ENCODE data around the gene ZSCAN16. TPM values are rescaled to one million over a fixed set of nuclear protein-coding genes. Genes with fewer than 3 reads are reported as not detected.

The ZSCAN16 gene
- total and polyA plus RNA-seq, 10 of the 15 experiments (the other 5 are each of a cell fraction or from before 2014, with no cell fraction given), result 4.6 to 13.8 (median 10.3) TPM

DNA sequence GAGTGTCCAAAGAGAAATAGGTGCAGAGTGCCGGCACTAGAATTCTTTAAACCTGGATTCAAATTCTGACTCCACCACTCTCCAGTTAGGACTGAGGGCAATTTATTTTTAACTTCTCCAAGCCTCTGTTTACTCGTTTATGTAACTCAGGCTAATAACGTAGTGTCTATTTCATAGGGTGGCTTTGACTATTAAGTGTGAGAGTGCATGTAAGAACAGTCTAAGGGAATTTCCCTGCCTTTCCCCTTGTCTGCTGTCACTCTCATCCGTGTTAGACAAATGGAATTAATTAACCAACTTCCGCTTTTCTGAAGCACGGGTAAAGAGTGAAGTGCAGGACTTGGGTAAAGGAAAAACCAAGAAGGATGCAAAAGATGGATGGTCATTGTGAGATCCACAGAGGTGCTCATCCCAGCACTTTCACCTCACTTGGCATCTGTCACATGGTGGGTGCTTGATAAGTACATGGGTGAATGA is 13.1 kb downstream of the ZSCAN16 start (continued):
- TF ChIP-seq, protein P1, sequence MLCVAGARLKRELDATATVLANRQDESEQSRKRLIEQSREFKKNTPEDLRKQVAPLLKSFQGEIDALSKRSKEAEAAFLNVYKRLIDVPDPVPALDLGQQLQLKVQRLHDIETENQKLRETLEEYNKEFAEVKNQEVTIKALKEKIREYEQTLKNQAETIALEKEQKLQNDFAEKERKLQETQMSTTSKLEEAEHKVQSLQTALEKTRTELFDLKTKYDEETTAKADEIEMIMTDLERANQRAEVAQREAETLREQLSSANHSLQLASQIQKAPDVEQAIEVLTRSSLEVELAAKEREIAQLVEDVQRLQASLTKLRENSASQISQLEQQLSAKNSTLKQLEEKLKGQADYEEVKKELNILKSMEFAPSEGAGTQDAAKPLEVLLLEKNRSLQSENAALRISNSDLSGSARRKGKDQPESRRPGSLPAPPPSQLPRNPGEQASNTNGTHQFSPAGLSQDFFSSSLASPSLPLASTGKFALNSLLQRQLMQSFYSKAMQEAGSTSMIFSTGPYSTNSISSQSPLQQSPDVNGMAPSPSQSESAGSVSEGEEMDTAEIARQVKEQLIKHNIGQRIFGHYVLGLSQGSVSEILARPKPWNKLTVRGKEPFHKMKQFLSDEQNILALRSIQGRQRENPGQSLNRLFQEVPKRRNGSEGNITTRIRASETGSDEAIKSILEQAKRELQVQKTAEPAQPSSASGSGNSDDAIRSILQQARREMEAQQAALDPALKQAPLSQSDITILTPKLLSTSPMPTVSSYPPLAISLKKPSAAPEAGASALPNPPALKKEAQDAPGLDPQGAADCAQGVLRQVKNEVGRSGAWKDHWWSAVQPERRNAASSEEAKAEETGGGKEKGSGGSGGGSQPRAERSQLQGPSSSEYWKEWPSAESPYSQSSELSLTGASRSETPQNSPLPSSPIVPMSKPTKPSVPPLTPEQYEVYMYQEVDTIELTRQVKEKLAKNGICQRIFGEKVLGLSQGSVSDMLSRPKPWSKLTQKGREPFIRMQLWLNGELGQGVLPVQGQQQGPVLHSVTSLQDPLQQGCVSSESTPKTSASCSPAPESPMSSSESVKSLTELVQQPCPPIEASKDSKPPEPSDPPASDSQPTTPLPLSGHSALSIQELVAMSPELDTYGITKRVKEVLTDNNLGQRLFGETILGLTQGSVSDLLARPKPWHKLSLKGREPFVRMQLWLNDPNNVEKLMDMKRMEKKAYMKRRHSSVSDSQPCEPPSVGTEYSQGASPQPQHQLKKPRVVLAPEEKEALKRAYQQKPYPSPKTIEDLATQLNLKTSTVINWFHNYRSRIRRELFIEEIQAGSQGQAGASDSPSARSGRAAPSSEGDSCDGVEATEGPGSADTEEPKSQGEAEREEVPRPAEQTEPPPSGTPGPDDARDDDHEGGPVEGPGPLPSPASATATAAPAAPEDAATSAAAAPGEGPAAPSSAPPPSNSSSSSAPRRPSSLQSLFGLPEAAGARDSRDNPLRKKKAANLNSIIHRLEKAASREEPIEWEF (IDR thresholded peaks at IDR 0.05; ENCODE audit: insufficient replicate concordance, low read depth, low read length), result no peak
- TF ChIP-seq, protein P2, sequence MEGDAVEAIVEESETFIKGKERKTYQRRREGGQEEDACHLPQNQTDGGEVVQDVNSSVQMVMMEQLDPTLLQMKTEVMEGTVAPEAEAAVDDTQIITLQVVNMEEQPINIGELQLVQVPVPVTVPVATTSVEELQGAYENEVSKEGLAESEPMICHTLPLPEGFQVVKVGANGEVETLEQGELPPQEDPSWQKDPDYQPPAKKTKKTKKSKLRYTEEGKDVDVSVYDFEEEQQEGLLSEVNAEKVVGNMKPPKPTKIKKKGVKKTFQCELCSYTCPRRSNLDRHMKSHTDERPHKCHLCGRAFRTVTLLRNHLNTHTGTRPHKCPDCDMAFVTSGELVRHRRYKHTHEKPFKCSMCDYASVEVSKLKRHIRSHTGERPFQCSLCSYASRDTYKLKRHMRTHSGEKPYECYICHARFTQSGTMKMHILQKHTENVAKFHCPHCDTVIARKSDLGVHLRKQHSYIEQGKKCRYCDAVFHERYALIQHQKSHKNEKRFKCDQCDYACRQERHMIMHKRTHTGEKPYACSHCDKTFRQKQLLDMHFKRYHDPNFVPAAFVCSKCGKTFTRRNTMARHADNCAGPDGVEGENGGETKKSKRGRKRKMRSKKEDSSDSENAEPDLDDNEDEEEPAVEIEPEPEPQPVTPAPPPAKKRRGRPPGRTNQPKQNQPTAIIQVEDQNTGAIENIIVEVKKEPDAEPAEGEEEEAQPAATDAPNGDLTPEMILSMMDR (IDR thresholded peaks at IDR 0.05 in 2 of 3, conservative IDR thresholded peaks at IDR 0.05 in 1 of 3; ENCODE audit: control insufficient read depth in 2 of 3, extremely low read depth in 1 of 3, insufficient read depth in 1 of 3, low read depth in 3 of 3, low read length in 3 of 3), result no peak
- TF ChIP-seq HCFC1 (IDR thresholded peaks at IDR 0.05; ENCODE audit: low read length), result no peak
- TF ChIP-seq, protein P3, sequence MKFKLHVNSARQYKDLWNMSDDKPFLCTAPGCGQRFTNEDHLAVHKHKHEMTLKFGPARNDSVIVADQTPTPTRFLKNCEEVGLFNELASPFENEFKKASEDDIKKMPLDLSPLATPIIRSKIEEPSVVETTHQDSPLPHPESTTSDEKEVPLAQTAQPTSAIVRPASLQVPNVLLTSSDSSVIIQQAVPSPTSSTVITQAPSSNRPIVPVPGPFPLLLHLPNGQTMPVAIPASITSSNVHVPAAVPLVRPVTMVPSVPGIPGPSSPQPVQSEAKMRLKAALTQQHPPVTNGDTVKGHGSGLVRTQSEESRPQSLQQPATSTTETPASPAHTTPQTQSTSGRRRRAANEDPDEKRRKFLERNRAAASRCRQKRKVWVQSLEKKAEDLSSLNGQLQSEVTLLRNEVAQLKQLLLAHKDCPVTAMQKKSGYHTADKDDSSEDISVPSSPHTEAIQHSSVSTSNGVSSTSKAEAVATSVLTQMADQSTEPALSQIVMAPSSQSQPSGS (IDR thresholded peaks at IDR 0.05; ENCODE audit: low read length), result peak; percentile 36; the same call in 1 of the 2 replicates
- TF ChIP-seq FOXM1 (IDR thresholded peaks at IDR 0.05; ENCODE audit: low read depth, low read length), result peak; percentile 81; the same call in 1 of the 2 replicates
- peak in 1 of 2 experiments; percentile 46; a peak in 1 of 4 replicates for TF ChIP-seq EP300 (IDR thresholded peaks at IDR 0.05; ENCODE audit: borderline replicate concordance in 1 of 2, control insufficient read depth in 1 of 2, low read depth in 2 of 2, low read length in 2 of 2)
- TF ChIP-seq DPF2 (IDR thresholded peaks at IDR 0.05), result peak; percentile 64
- TF ChIP-seq IKZF1 (conservative IDR thresholded peaks at IDR 0.05), result peak; percentile 55
- peak; percentile 34; the same call in 1 of the 2 replicates for TF ChIP-seq TCF12 (IDR thresholded peaks at IDR 0.05; ENCODE audit: low read depth, low read length)
- TF ChIP-seq, protein P4, sequence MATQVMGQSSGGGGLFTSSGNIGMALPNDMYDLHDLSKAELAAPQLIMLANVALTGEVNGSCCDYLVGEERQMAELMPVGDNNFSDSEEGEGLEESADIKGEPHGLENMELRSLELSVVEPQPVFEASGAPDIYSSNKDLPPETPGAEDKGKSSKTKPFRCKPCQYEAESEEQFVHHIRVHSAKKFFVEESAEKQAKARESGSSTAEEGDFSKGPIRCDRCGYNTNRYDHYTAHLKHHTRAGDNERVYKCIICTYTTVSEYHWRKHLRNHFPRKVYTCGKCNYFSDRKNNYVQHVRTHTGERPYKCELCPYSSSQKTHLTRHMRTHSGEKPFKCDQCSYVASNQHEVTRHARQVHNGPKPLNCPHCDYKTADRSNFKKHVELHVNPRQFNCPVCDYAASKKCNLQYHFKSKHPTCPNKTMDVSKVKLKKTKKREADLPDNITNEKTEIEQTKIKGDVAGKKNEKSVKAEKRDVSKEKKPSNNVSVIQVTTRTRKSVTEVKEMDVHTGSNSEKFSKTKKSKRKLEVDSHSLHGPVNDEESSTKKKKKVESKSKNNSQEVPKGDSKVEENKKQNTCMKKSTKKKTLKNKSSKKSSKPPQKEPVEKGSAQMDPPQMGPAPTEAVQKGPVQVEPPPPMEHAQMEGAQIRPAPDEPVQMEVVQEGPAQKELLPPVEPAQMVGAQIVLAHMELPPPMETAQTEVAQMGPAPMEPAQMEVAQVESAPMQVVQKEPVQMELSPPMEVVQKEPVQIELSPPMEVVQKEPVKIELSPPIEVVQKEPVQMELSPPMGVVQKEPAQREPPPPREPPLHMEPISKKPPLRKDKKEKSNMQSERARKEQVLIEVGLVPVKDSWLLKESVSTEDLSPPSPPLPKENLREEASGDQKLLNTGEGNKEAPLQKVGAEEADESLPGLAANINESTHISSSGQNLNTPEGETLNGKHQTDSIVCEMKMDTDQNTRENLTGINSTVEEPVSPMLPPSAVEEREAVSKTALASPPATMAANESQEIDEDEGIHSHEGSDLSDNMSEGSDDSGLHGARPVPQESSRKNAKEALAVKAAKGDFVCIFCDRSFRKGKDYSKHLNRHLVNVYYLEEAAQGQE (IDR thresholded peaks at IDR 0.05; ENCODE audit: low read depth, low read length), result no peak
- peak; percentile 23; the same call in 1 of the 2 replicates for TF ChIP-seq SMAD5 (IDR thresholded peaks at IDR 0.05; ENCODE audit: low read depth)
- TF ChIP-seq, protein P5, sequence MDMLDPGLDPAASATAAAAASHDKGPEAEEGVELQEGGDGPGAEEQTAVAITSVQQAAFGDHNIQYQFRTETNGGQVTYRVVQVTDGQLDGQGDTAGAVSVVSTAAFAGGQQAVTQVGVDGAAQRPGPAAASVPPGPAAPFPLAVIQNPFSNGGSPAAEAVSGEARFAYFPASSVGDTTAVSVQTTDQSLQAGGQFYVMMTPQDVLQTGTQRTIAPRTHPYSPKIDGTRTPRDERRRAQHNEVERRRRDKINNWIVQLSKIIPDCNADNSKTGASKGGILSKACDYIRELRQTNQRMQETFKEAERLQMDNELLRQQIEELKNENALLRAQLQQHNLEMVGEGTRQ (IDR thresholded peaks at IDR 0.05; ENCODE audit: borderline replicate concordance, low read depth, low read length), result no peak
- TF ChIP-seq PML (IDR thresholded peaks at IDR 0.05; ENCODE audit: low read length), result no peak; the same call in 1 of the 2 replicates
- TF ChIP-seq, protein P6, sequence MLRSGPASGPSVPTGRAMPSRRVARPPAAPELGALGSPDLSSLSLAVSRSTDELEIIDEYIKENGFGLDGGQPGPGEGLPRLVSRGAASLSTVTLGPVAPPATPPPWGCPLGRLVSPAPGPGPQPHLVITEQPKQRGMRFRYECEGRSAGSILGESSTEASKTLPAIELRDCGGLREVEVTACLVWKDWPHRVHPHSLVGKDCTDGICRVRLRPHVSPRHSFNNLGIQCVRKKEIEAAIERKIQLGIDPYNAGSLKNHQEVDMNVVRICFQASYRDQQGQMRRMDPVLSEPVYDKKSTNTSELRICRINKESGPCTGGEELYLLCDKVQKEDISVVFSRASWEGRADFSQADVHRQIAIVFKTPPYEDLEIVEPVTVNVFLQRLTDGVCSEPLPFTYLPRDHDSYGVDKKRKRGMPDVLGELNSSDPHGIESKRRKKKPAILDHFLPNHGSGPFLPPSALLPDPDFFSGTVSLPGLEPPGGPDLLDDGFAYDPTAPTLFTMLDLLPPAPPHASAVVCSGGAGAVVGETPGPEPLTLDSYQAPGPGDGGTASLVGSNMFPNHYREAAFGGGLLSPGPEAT (IDR thresholded peaks at IDR 0.05; ENCODE audit: low read depth), result peak; percentile 79

Data from GM12878 (cell line).